ENCODE measurements around the gene PYROXD2.

GRCh38 chr10:98338896-98339295, 76.1 kb downstream of the PYROXD2 start:
- TF ChIP-seq CTCF (IDR thresholded peaks at IDR 0.05) (no peak), POLR2A (IDR thresholded peaks at IDR 0.05) (no peak)
